Keratinocyte (primary cell): ENCODE data around the gene DCAF15. TPM values are rescaled to one million over a fixed set of nuclear protein-coding genes. Genes with fewer than 3 reads are reported as not detected.

ENCODE experiments used
- DNase-seq: peaks from one replicate; pipeline ENCODE4 v3.0.0-alpha.2; 2011; ENCODE audit warnings: low read depth, missing footprints, low spot score
- FAIRE-seq: peaks from 2 replicates; lab custom pipeline; 2011; peaks lifted over from hg19 to GRCh38; lab: Jason Lieb, UNC
- H2AFZ ChIP-seq: 2 replicates; pipeline ENCODE4 v1.6.0; 2012; ENCODE audit warnings: low read length, control low read depth, inconsistent platforms; ENCODE audit not compliant: control insufficient read depth
- H3K27ac ChIP-seq: 2 replicates; pipeline ENCODE4 v1.5.1; 2011; ENCODE audit warnings: low read length; ENCODE audit not compliant: control insufficient read depth, insufficient read depth
- H3K27me3 ChIP-seq: 3 replicates; pipeline ENCODE4 v1.6.0; 2011; ENCODE audit warnings: low read length; ENCODE audit not compliant: control insufficient read depth, insufficient read depth; ENCODE audit errors: extremely low read depth
- H3K36me3 ChIP-seq, 2 experiments: 2 replicates in 1 of 2; 3 replicates in 1 of 2; pipeline ENCODE4 v1.5.1; 2011; ENCODE audit warnings: low read length in 2 of 2, mild to moderate bottlenecking in 1 of 2; ENCODE audit not compliant: control insufficient read depth in 2 of 2, insufficient read depth in 2 of 2; ENCODE audit errors: extremely low read depth in 1 of 2
- H3K4me1 ChIP-seq: 3 replicates; pipeline ENCODE4 v1.5.1; 2011; ENCODE audit warnings: low read length; ENCODE audit not compliant: control insufficient read depth, insufficient read depth; ENCODE audit errors: extremely low read depth
- H3K4me2 ChIP-seq: 3 replicates; pipeline ENCODE4 v1.6.0; 2011; ENCODE audit warnings: low read depth, low read length; ENCODE audit not compliant: control insufficient read depth, insufficient read depth; ENCODE audit errors: extremely low read depth
- H3K4me3 ChIP-seq, 3 experiments: fragments of 200-600 bp in 1 of 3; sonication (generic) in 1 of 3; 2 replicates in 2 of 3; 3 replicates in 1 of 3; pipeline ENCODE4 v1.5.1; 2011 to 2016; ENCODE audit warnings: low read length in 3 of 3, mild to moderate bottlenecking in 3 of 3, control low read depth in 2 of 3, inconsistent platforms in 1 of 3, low read depth in 1 of 3, mixed read lengths in 1 of 3, mixed run types in 1 of 3, moderate library complexity in 1 of 3; ENCODE audit not compliant: control insufficient read depth in 2 of 3, insufficient read depth in 2 of 3; ENCODE audit errors: extremely low read depth in 1 of 3
- H3K79me2 ChIP-seq: 2 replicates; pipeline ENCODE4 v1.6.0; 2012; ENCODE audit warnings: low read length; ENCODE audit not compliant: control insufficient read depth, insufficient read depth
- H3K9ac ChIP-seq: 3 replicates; pipeline ENCODE4 v1.6.0; 2011; ENCODE audit warnings: low read length; ENCODE audit not compliant: control insufficient read depth, insufficient read depth; ENCODE audit errors: extremely low read depth
- H3K9me1 ChIP-seq: 3 replicates; pipeline ENCODE4 v1.6.0; 2011; ENCODE audit warnings: low read length; ENCODE audit not compliant: control insufficient read depth, insufficient read depth; ENCODE audit errors: extremely low read depth
- H3K9me3 ChIP-seq: 2 replicates; pipeline ENCODE4 v1.5.1; 2012; ENCODE audit warnings: low read depth, low read length; ENCODE audit not compliant: control insufficient read depth
- H4K20me1 ChIP-seq: 3 replicates; pipeline ENCODE4 v1.6.0; 2011; ENCODE audit warnings: low read length; ENCODE audit not compliant: control insufficient read depth, insufficient read depth; ENCODE audit errors: extremely low read depth
- EZH2 ChIP-seq: IDR thresholded peaks from one replicate; pipeline ENCODE4 v1.6.1; 2012; ENCODE audit warnings: inconsistent platforms, mild to moderate bottlenecking, low read length, moderate library complexity
- dilution Hi-C: fragments of 300-500 bp; cut with MboI; formaldehyde crosslinking; loops from one replicate; pipeline ENCODE4 v1.7.0; 2020; ENCODE audit warnings: low sequenced_read_pairs; ENCODE audit not compliant: extremely low pct_ligation_motif_present
- polyA plus RNA-seq, 5 experiments: library from polyadenylated mRNA; depleted of rRNA in 3 of 5; stranded (reverse) in 3 of 5; stranded (forward) in 1 of 5; unstranded in 1 of 5; fragments of >200 nt; gene quantifications; 1 replicate in 1 of 5; 2 replicates in 3 of 5; 3 replicates in 1 of 5; pipeline versions ENCODE4 v1.2.1 to v1.2.3, GENCODE V29; 2011 to 2012; ENCODE audit warnings: missing spikeins in 2 of 5, low read depth in 1 of 5, low replicate concordance in 1 of 5
- TF ChIP-seq, protein P1 (sequence below), 3 experiments: IDR thresholded peaks in 1 of 3; conservative IDR thresholded peaks in 1 of 3; optimal IDR thresholded peaks in 1 of 3; 2 replicates in 2 of 3; 3 replicates in 1 of 3; pipeline versions ENCODE3 to v1.5.1; 2011; ENCODE audit warnings: low read length in 3 of 3, mild to moderate bottlenecking in 3 of 3, moderate library complexity in 2 of 3, control low read depth in 1 of 3, inconsistent platforms in 1 of 3; ENCODE audit not compliant: insufficient read depth in 2 of 3; ENCODE audit errors: extremely low read depth in 1 of 3

The DCAF15 gene
- polyA plus RNA-seq, 1 donor (not counting 4 experiments of a cell fraction or from before 2014, with no cell fraction given): 15.1 TPM

DNA sequence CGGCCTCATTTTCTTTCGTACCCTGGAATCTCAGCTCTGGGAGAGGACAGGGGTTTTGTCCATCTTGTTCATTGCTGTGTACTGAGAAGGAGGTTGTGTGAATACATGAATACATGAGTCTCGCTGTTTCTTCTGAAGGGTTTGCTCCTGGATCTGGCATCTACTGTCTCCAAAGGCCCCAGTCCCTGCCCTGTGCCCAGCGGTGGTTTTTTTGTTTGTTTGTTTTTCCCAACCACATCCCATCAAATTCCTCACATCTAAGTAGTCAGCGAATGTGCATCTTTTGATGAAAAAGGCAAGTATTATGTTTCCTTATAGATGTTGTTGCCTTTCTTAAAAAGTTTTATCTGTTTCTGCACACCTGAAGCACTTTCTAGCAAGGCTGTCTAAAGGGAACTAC lies 12.5 kb downstream of the DCAF15 start:
- H3K79me2 ChIP-seq: no peaks in the 10 kb centered on the region
- no peak for DNase-seq
- no peak overlapping the region for H3K27ac ChIP-seq
- no peaks in the 10 kb centered on the region for H3K27me3 ChIP-seq
- H3K4me1 ChIP-seq: no peaks in the 10 kb centered on the region
- dilution Hi-C loops: no loop called here
- no peak for FAIRE-seq
- H3K9me1 ChIP-seq: no peaks in the 10 kb centered on the region
- H3K4me2 ChIP-seq: no peak overlapping the region
- H4K20me1 ChIP-seq: no peaks in the 10 kb centered on the region
- H3K9ac ChIP-seq: no peak overlapping the region
- no peaks in the 10 kb centered on the region for H3K9me3 ChIP-seq
- peaks cover 17 to 20% of the 10 kb centered on the region in 2 experiments for H3K36me3 ChIP-seq
- no peak overlapping the region for H2AFZ ChIP-seq
- TF ChIP-seq EZH2: no peak
- TF ChIP-seq, protein P1, sequence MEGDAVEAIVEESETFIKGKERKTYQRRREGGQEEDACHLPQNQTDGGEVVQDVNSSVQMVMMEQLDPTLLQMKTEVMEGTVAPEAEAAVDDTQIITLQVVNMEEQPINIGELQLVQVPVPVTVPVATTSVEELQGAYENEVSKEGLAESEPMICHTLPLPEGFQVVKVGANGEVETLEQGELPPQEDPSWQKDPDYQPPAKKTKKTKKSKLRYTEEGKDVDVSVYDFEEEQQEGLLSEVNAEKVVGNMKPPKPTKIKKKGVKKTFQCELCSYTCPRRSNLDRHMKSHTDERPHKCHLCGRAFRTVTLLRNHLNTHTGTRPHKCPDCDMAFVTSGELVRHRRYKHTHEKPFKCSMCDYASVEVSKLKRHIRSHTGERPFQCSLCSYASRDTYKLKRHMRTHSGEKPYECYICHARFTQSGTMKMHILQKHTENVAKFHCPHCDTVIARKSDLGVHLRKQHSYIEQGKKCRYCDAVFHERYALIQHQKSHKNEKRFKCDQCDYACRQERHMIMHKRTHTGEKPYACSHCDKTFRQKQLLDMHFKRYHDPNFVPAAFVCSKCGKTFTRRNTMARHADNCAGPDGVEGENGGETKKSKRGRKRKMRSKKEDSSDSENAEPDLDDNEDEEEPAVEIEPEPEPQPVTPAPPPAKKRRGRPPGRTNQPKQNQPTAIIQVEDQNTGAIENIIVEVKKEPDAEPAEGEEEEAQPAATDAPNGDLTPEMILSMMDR (optimal IDR thresholded peaks at IDR 0.05 in 1 of 3, IDR thresholded peaks at IDR 0.05 in 1 of 3, conservative IDR thresholded peaks at IDR 0.05 in 1 of 3; ENCODE audit: extremely low read depth in 1 of 3, insufficient read depth in 2 of 3, low read length in 3 of 3): no peak
- H3K4me3 ChIP-seq: no peak overlapping the region

DNA sequence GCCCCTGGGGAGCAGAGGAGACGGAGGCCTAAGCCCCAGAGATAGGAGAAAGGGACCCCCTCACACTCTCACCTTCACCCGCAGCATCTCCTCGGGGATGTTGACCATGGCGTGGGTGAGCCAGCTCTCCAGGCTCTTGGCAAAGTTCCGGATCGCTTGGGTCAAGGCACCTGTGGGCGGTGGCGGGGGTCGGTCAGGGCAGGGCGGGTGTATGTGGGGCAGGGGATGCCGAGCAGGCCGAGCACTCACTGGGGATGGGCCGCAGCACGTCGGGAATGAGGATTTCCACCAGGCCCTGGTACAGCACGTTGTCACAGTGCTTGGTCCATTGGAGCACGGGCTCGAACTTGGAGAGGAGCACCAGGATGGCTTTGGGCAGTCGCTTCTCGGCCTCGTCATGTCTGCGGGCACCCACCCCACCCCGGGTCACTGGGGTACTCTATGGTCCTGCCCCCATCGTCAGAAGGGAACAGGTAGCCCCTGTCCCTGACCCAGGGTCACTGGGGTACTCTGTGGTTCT lies 13.1 kb downstream of the DCAF15 start:
- Histone ChIP-seq H3K4me1 (no peaks in the 10 kb centered on the region), H3K27ac (no peak overlapping the region), H3K9ac (no peak overlapping the region), H3K27me3 (no peaks in the 10 kb centered on the region), H2AFZ (no peak overlapping the region), H3K9me1 (no peaks in the 10 kb centered on the region), H4K20me1 (no peaks in the 10 kb centered on the region), H3K36me3 (peaks cover 10 to 18% of the 10 kb centered on the region in 2 experiments), H3K79me2 (no peaks in the 10 kb centered on the region), H3K4me2 (no peak overlapping the region), H3K4me3 (no peak overlapping the region), H3K9me3 (no peaks in the 10 kb centered on the region)
- FAIRE-seq (no peak), DNase-seq (no peak)
- TF ChIP-seq, protein P1 (optimal IDR thresholded peaks at IDR 0.05 in 1 of 3, IDR thresholded peaks at IDR 0.05 in 1 of 3, conservative IDR thresholded peaks at IDR 0.05 in 1 of 3; ENCODE audit: extremely low read depth in 1 of 3, insufficient read depth in 2 of 3, low read length in 3 of 3): no peak
- TF ChIP-seq EZH2: no peak
- dilution Hi-C loops: no loop called here
